Panc1 (cell line): Measurements from ENCODE around the gene ASB1. TPM values are rescaled to one million over a fixed set of nuclear protein-coding genes. Genes with fewer than 3 reads are reported as not detected.

Experiments used
- ATAC-seq: fragments of 200-7000 bp; cut with Tn5 transposase; 2 replicates; pipeline ENCODE4 v1.9.1; 2020; ENCODE audit warnings: mild to moderate bottlenecking, moderate library complexity
- BruUV-seq: library from RNA; stranded (reverse); fragments of 400-500 nt; replicated peaks from 2 replicates; lab custom pipeline; 2021; lab: Mats Ljungman, UMichigan
- CTCF ChIA-PET: fragments of 300-600 bp; sonication (Branson Sonifier 250); formaldehyde crosslinking; loops from one replicate; lab custom pipeline; 2022; ENCODE audit warnings: antibody characterized with exemption; lab: Charles Lee
- POLR2A ChIA-PET: fragments of 300-600 bp; sonication (Branson Sonifier 250); formaldehyde crosslinking; loops from one replicate; lab custom pipeline; 2022; ENCODE audit warnings: antibody characterized with exemption; lab: Charles Lee
- DNase-seq: peaks from one replicate; pipeline ENCODE4 v3.0.0-alpha.2; 2010; ENCODE audit warnings: low read depth, low spot score
- H3K27ac ChIP-seq: 2 replicates; pipeline ENCODE4 v1.5.1; 2011; ENCODE audit warnings: mild to moderate bottlenecking, low read length, inconsistent platforms
- H3K27me3 ChIP-seq: fragments of 200-500 bp; sonication (Bioruptor generic); 2 replicates; pipeline ENCODE4 v1.6.0; 2014; ENCODE audit warnings: low read length, inconsistent platforms; ENCODE audit not compliant: control insufficient read depth, insufficient read depth
- H3K36me3 ChIP-seq: fragments of 200-500 bp; sonication (Bioruptor generic); 2 replicates; pipeline ENCODE4 v1.5.1; 2014; ENCODE audit warnings: inconsistent platforms, mild to moderate bottlenecking, low read length, moderate library complexity; ENCODE audit not compliant: control insufficient read depth, insufficient read depth
- H3K4me1 ChIP-seq: 2 replicates; pipeline ENCODE4 v1.5.1; 2011; ENCODE audit warnings: inconsistent platforms, mild to moderate bottlenecking, low read length, moderate library complexity; ENCODE audit not compliant: control insufficient read depth, insufficient read depth
- H3K4me3 ChIP-seq, 2 experiments: 2 replicates each; pipeline ENCODE4 v1.5.1; 2011 to 2012; ENCODE audit warnings: low read depth in 2 of 2, low read length in 2 of 2, mild to moderate bottlenecking in 2 of 2, inconsistent platforms in 1 of 2, moderate library complexity in 1 of 2
- H3K9me3 ChIP-seq: fragments of 200-500 bp; sonication (Bioruptor generic); 2 replicates; pipeline ENCODE4 v1.5.1; 2014; ENCODE audit warnings: low read depth, mild to moderate bottlenecking, inconsistent platforms, low read length, moderate library complexity; ENCODE audit not compliant: control insufficient read depth, insufficient read depth
- POLR2AphosphoS5 ChIP-seq: IDR thresholded peaks from 2 replicates; pipeline ENCODE4 v1.6.1; 2012; ENCODE audit warnings: mild to moderate bottlenecking, low read depth, low read length, moderate library complexity
- REST ChIP-seq, 2 experiments: IDR thresholded peaks; 2 replicates each; pipeline ENCODE4 v1.6.1; 2011 to 2012; ENCODE audit warnings: low read depth in 2 of 2, control low read depth in 1 of 2, low read length in 1 of 2, mild to moderate bottlenecking in 1 of 2, moderate library complexity in 1 of 2; ENCODE audit not compliant: insufficient read depth in 1 of 2
- SIN3A ChIP-seq: IDR thresholded peaks from 2 replicates; pipeline ENCODE4 v1.6.1; 2012; ENCODE audit warnings: low read depth, mild to moderate bottlenecking, low read length, moderate library complexity, borderline replicate concordance; ENCODE audit not compliant: insufficient read depth
- TCF7L2 ChIP-seq: IDR thresholded peaks from 2 replicates; pipeline ENCODE4 v1.6.1; 2011; ENCODE audit warnings: mild to moderate bottlenecking, low read depth, low read length, inconsistent platforms
- in situ Hi-C: cut with HindIII; loops from 2 replicates; pipeline ENCODE4 v1.10.0; 2016; ENCODE audit warnings: low sequenced_read_pairs, low pct_unique_long_range_greater_than_20kb
- intact Hi-C: fragments of 100-400 bp; cut with micrococcal nuclease; formaldehyde crosslinking; loops from one replicate; pipeline ENCODE4 v1.10.0; 2022; ENCODE audit not compliant: unreplicated experiment
- total RNA-seq: library from RNA; stranded (reverse); gene quantifications from one replicate; pipeline ENCODE4 v1.2.1, GENCODE V29; 2021; ENCODE audit not compliant: unreplicated experiment
- TF ChIP-seq, protein P1 (sequence below): fragments of 450-650 bp; IDR thresholded peaks from 2 replicates; pipeline ENCODE4 v1.5.1; 2017; ENCODE audit warnings: mild to moderate bottlenecking

ASB1 gene
- total RNA-seq, 1 experiment from 2014 or later: 57.3 TPM

DNA sequence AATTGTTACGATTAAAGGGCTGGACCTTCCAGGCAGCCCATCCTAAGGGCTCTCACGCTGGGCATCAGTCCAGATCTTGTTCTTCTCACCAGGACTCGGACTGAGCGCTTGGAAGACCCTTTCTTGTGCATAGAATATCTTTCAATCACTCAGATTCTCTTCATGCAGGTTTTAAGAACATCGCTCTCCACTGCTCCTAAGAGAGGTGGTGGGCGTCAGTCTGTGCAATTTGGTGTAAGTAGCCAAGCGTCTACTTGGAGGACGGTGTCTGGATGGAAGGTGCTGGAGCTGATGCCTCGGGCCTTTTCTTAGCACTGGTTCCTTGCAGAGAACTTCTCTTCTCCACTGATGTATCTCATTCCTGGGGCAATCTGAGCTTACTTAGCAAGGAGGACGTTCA lies 68.7 kb downstream of the ASB1 start:
- in situ Hi-C loops: no loop called here

GRCh38 chr2:238496756-238497609 lies 70.3 kb downstream of the ASB1 start:
- H3K4me3 ChIP-seq: no peak overlapping the region
- BruUV-seq: no TSS peak
- H3K4me1 ChIP-seq: no peaks in the 10 kb centered on the region
- H3K27me3 ChIP-seq: no peaks in the 10 kb centered on the region
- no peak overlapping the region for H3K27ac ChIP-seq
- H3K9me3 ChIP-seq: no peaks in the 10 kb centered on the region
- no peaks in the 10 kb centered on the region for H3K36me3 ChIP-seq
- in situ Hi-C loops (no loop called here), intact Hi-C loops (no loop called here)
- DNase-seq: no peak
- ATAC-seq: no peak
- CTCF ChIA-PET: no interaction called here
- POLR2A ChIA-PET: interaction anchor here (0.7 kb wide), 1 partner anchor 20 kb away, joined by 4 read pairs; no protein-coding TSS in a partner anchor
- no peak for TF ChIP-seq SIN3A
- no peak for TF ChIP-seq POLR2AphosphoS5
- TF ChIP-seq, protein P1, sequence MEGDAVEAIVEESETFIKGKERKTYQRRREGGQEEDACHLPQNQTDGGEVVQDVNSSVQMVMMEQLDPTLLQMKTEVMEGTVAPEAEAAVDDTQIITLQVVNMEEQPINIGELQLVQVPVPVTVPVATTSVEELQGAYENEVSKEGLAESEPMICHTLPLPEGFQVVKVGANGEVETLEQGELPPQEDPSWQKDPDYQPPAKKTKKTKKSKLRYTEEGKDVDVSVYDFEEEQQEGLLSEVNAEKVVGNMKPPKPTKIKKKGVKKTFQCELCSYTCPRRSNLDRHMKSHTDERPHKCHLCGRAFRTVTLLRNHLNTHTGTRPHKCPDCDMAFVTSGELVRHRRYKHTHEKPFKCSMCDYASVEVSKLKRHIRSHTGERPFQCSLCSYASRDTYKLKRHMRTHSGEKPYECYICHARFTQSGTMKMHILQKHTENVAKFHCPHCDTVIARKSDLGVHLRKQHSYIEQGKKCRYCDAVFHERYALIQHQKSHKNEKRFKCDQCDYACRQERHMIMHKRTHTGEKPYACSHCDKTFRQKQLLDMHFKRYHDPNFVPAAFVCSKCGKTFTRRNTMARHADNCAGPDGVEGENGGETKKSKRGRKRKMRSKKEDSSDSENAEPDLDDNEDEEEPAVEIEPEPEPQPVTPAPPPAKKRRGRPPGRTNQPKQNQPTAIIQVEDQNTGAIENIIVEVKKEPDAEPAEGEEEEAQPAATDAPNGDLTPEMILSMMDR: no peak
- TF ChIP-seq TCF7L2: no peak
- no peak for TF ChIP-seq REST (IDR thresholded peaks at IDR 0.05; ENCODE audit: insufficient read depth in 1 of 2, low read depth in 2 of 2, low read length in 1 of 2)

More for the DNA sequence above, 68.7 kb downstream of the ASB1 start:
- TF ChIP-seq REST (IDR thresholded peaks at IDR 0.05; ENCODE audit: insufficient read depth in 1 of 2, low read depth in 2 of 2, low read length in 1 of 2) (no peak), TCF7L2 (no peak), POLR2AphosphoS5 (no peak), SIN3A (no peak)
- TF ChIP-seq, protein P1: no peak
- Histone ChIP-seq H3K36me3 (no peaks in the 10 kb centered on the region), H3K4me3 (no peak overlapping the region), H3K4me1 (no peaks in the 10 kb centered on the region), H3K27ac (no peak overlapping the region), H3K9me3 (no peaks in the 10 kb centered on the region), H3K27me3 (no peaks in the 10 kb centered on the region)
- ATAC-seq (no peak), DNase-seq (no peak)
- intact Hi-C loops: no loop called here
- ChIA-PET CTCF (interaction anchor here (0.7 kb wide), 2 partner anchors 128 to 713 kb away, joined by 3 read pairs; no protein-coding TSS in a partner anchor), POLR2A (interaction anchor here (0.8 kb wide), 1 partner anchor 11 kb away, joined by 3 read pairs; no protein-coding TSS in a partner anchor)
- no TSS peak for BruUV-seq
